ENCODE data around the gene GPR55.

GRCh38 chr2:230928701-230929380, 3.8 kb upstream of the GPR55 start:
- TF ChIP-seq CTCF (IDR thresholded peaks at IDR 0.05; ENCODE audit: poor library complexity, severe bottlenecking) (no peak), SMC3 (conservative IDR thresholded peaks at IDR 0.05; ENCODE audit: poor library complexity) (no peak), EZH2 (IDR thresholded peaks at IDR 0.05; ENCODE audit: borderline replicate concordance, insufficient read depth, low read length, poor library complexity, severe bottlenecking) (no peak), RAD21 (conservative IDR thresholded peaks at IDR 0.05) (no peak), EP300 (conservative IDR thresholded peaks at IDR 0.05; ENCODE audit: poor library complexity, severe bottlenecking) (no peak), MXI1 (conservative IDR thresholded peaks at IDR 0.05; ENCODE audit: poor library complexity, severe bottlenecking) (no peak)

All from neural cell (in vitro differentiated cells).